WTC11 (cell line): ENCODE measurements around the gene HK2. TPM values are rescaled to one million over a fixed set of nuclear protein-coding genes. Genes with fewer than 3 reads are reported as not detected.
"Not testable (repeated sequence)": the region's sequence is repeated elsewhere in the genome, so short reads cannot be mapped to it uniquely, and the experiment has no call there.

Experiments used
- ATAC-seq: fragments of 200-7000 bp; cut with Tn5 transposase; 2 replicates; pipeline ENCODE4 v1.10.0; 2021; ENCODE audit warnings: mild to moderate bottlenecking, moderate library complexity
- CTCF ChIA-PET: fragments of 300-600 bp; sonication (Branson Sonifier 250); formaldehyde crosslinking; loops from one replicate; lab custom pipeline; 2021; ENCODE audit warnings: antibody characterized with exemption; lab: Charles Lee
- POLR2A ChIA-PET: fragments of 350-600 bp; sonication (Branson Sonifier 250); formaldehyde crosslinking; loops from one replicate; lab custom pipeline; 2021; ENCODE audit warnings: antibody characterized with exemption; lab: Charles Lee
- DNase-seq: peaks from one replicate; pipeline ENCODE4 v3.0.0; 2021; ENCODE audit warnings: low spot score
- H3K27ac Mint-ChIP-seq: 2 replicates; pipeline ENCODE4 v1.8.0; 2021; ENCODE audit warnings: mixed read lengths
- H3K27me3 Mint-ChIP-seq: 2 replicates; pipeline ENCODE4 v1.8.0; 2021; ENCODE audit warnings: low read depth, mild to moderate bottlenecking, moderate library complexity, mixed read lengths
- H3K36me3 Mint-ChIP-seq: 2 replicates; pipeline ENCODE4 v1.8.0; 2021; ENCODE audit warnings: mixed read lengths
- H3K4me1 Mint-ChIP-seq: 2 replicates; pipeline ENCODE4 v1.8.0; 2022; ENCODE audit warnings: mixed read lengths
- H3K4me3 Mint-ChIP-seq: 2 replicates; pipeline ENCODE4 v1.8.0; 2021; ENCODE audit warnings: mild to moderate bottlenecking, moderate library complexity, mixed read lengths
- H3K9me3 Mint-ChIP-seq: 2 replicates; pipeline ENCODE4 v1.8.0; 2021; ENCODE audit warnings: mixed read lengths
- CBFB ChIP-seq: sonication (generic); formaldehyde crosslinking; IDR thresholded peaks from 2 replicates; pipeline ENCODE4 v1.8.1; 2022; ENCODE audit warnings: mild to moderate bottlenecking, low read depth, missing genetic modification reagents
- CREB1 ChIP-seq: sonication (generic); formaldehyde crosslinking; IDR thresholded peaks from 2 replicates; pipeline ENCODE4 v1.8.0; 2023; ENCODE audit warnings: mild to moderate bottlenecking, missing genetic modification reagents
- ELF4 ChIP-seq: sonication (generic); formaldehyde crosslinking; IDR thresholded peaks from 2 replicates; pipeline ENCODE4 v1.8.1; 2022; ENCODE audit warnings: low read depth, mild to moderate bottlenecking, moderate library complexity, missing genetic modification reagents
- HMGA2 ChIP-seq: fragments of 250-450 bp; sonication (Bioruptor Pico); IDR thresholded peaks from 2 replicates; pipeline ENCODE4 v1.4.0; 2021; ENCODE audit warnings: mild to moderate bottlenecking, moderate library complexity
- JAZF1 ChIP-seq: fragments of 250-450 bp; sonication (Bioruptor Pico); IDR thresholded peaks from 2 replicates; pipeline ENCODE4 v1.9.0; 2021; ENCODE audit warnings: moderate library complexity, mild to moderate bottlenecking, inconsistent platforms
- NFYB ChIP-seq: sonication (generic); formaldehyde crosslinking; conservative IDR thresholded peaks from 2 replicates; pipeline ENCODE4 v1.8.0; 2022; ENCODE audit warnings: low read depth, missing genetic modification reagents
- NR1H2 ChIP-seq: sonication (generic); formaldehyde crosslinking; IDR thresholded peaks from 2 replicates; pipeline ENCODE4 v1.9.0; 2021; ENCODE audit warnings: mild to moderate bottlenecking, moderate library complexity, missing genetic modification reagents
- NR3C1 ChIP-seq: sonication (generic); formaldehyde crosslinking; conservative IDR thresholded peaks from 2 replicates; pipeline ENCODE4 v1.8.1; 2023; ENCODE audit warnings: low read depth, mild to moderate bottlenecking, missing genetic modification reagents
- PRRX2 ChIP-seq: fragments of 250-450 bp; sonication (Bioruptor Pico); IDR thresholded peaks from 2 replicates; pipeline ENCODE4 v1.8.0; 2021; ENCODE audit warnings: mild to moderate bottlenecking
- SMAD4 ChIP-seq: sonication (generic); formaldehyde crosslinking; IDR thresholded peaks from 2 replicates; pipeline ENCODE4 v1.8.0; 2022; ENCODE audit warnings: mild to moderate bottlenecking, missing genetic modification reagents
- ZBTB21 ChIP-seq: sonication (generic); formaldehyde crosslinking; IDR thresholded peaks from 2 replicates; pipeline ENCODE4 v1.8.1; 2023; ENCODE audit warnings: mild to moderate bottlenecking, missing genetic modification reagents, borderline replicate concordance
- total RNA-seq: library from RNA; stranded (reverse); gene quantifications from 3 replicates; pipeline ENCODE4 v1.2.3, GENCODE V29; 2021
- TF ChIP-seq, protein P1 (sequence below): sonication (generic); formaldehyde crosslinking; IDR thresholded peaks from 2 replicates; pipeline ENCODE4 v1.8.0; 2022; ENCODE audit warnings: mild to moderate bottlenecking, missing genetic modification reagents
- TF ChIP-seq, protein P2 (sequence below): fragments of 250-450 bp; sonication (Bioruptor Pico); IDR thresholded peaks from 2 replicates; pipeline ENCODE4 v1.9.0; 2021; ENCODE audit warnings: moderate library complexity, mild to moderate bottlenecking, inconsistent platforms, borderline replicate concordance
- TF ChIP-seq, protein P3 (sequence below): sonication (generic); formaldehyde crosslinking; IDR thresholded peaks from 2 replicates; pipeline ENCODE4 v1.8.1; 2023; ENCODE audit warnings: mild to moderate bottlenecking, missing genetic modification reagents, borderline replicate concordance
- TF ChIP-seq, protein P4 (sequence below): sonication (generic); formaldehyde crosslinking; IDR thresholded peaks from 2 replicates; pipeline ENCODE4 v1.8.1; 2023; ENCODE audit warnings: mild to moderate bottlenecking, missing genetic modification reagents
- TF ChIP-seq, protein P5 (sequence below): sonication (generic); formaldehyde crosslinking; IDR thresholded peaks from 2 replicates; pipeline ENCODE4 v1.8.0; 2022; ENCODE audit warnings: mild to moderate bottlenecking, missing genetic modification reagents
- TF ChIP-seq, protein P6 (sequence below): sonication (generic); formaldehyde crosslinking; IDR thresholded peaks from 2 replicates; pipeline ENCODE4 v1.8.1; 2023; ENCODE audit warnings: mild to moderate bottlenecking, missing genetic modification reagents, moderate library complexity

The HK2 gene
- total RNA-seq, 1 experiment from 2014 or later: 61.6 TPM

DNA sequence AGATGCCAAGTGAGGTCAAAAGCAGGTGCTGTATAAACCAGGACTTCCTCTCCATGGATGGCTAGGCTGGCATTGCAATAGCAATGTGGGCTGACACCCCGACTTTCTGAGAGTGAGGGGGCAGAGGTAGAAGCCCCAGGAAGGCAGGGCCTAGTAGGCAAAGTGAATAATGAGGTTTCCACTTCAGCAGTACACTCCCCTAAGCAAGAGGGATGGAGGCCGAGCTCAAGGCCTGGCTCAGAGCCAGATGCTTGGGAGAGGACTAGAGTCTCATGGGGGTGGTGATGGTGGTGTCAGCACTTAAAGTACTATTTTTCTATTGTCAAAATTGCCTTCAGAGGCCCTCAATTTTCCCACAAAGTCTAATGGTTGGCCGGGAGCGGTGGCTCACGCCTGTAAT is 41.6 kb upstream of the HK2 start:
- Mint-ChIP-seq H3K36me3 (no peaks in the 10 kb centered on the region; the same call in 1 of the 2 replicates), H3K27ac (no peak overlapping the region), H3K27me3 (no peaks in the 10 kb centered on the region), H3K4me1 (no peaks in the 10 kb centered on the region), H3K4me3 (no peak overlapping the region), H3K9me3 (peaks cover 23% of the 10 kb centered on the region)
- ATAC-seq (no peak), DNase-seq (no peak)
- TF ChIP-seq JAZF1 (no peak), CBFB (CRISPR knock-in tag) (no peak), CREB1 (CRISPR knock-in tag) (no peak), SMAD4 (no peak), NR1H2 (no peak), ZBTB21 (CRISPR knock-in tag) (no peak), NR3C1 (no peak), PRRX2 (CRISPR knock-in tag) (no peak), NFYB (no peak), ELF4 (CRISPR knock-in tag) (no peak)
- TF ChIP-seq, protein P1, sequence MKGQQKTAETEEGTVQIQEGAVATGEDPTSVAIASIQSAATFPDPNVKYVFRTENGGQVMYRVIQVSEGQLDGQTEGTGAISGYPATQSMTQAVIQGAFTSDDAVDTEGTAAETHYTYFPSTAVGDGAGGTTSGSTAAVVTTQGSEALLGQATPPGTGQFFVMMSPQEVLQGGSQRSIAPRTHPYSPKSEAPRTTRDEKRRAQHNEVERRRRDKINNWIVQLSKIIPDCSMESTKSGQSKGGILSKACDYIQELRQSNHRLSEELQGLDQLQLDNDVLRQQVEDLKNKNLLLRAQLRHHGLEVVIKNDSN (CRISPR knock-in tag): no peak
- TF ChIP-seq, protein P2, sequence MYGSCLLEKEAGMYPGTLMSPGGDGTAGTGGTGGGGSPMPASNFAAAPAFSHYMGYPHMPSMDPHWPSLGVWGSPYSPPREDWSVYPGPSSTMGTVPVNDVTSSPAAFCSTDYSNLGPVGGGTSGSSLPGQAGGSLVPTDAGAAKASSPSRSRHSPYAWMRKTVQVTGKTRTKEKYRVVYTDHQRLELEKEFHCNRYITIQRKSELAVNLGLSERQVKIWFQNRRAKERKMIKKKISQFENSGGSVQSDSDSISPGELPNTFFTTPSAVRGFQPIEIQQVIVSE (CRISPR knock-in tag): no peak
- TF ChIP-seq, protein P3, sequence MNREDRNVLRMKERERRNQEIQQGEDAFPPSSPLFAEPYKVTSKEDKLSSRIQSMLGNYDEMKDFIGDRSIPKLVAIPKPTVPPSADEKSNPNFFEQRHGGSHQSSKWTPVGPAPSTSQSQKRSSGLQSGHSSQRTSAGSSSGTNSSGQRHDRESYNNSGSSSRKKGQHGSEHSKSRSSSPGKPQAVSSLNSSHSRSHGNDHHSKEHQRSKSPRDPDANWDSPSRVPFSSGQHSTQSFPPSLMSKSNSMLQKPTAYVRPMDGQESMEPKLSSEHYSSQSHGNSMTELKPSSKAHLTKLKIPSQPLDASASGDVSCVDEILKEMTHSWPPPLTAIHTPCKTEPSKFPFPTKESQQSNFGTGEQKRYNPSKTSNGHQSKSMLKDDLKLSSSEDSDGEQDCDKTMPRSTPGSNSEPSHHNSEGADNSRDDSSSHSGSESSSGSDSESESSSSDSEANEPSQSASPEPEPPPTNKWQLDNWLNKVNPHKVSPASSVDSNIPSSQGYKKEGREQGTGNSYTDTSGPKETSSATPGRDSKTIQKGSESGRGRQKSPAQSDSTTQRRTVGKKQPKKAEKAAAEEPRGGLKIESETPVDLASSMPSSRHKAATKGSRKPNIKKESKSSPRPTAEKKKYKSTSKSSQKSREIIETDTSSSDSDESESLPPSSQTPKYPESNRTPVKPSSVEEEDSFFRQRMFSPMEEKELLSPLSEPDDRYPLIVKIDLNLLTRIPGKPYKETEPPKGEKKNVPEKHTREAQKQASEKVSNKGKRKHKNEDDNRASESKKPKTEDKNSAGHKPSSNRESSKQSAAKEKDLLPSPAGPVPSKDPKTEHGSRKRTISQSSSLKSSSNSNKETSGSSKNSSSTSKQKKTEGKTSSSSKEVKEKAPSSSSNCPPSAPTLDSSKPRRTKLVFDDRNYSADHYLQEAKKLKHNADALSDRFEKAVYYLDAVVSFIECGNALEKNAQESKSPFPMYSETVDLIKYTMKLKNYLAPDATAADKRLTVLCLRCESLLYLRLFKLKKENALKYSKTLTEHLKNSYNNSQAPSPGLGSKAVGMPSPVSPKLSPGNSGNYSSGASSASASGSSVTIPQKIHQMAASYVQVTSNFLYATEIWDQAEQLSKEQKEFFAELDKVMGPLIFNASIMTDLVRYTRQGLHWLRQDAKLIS (CRISPR knock-in tag): no peak
- TF ChIP-seq, protein P4, sequence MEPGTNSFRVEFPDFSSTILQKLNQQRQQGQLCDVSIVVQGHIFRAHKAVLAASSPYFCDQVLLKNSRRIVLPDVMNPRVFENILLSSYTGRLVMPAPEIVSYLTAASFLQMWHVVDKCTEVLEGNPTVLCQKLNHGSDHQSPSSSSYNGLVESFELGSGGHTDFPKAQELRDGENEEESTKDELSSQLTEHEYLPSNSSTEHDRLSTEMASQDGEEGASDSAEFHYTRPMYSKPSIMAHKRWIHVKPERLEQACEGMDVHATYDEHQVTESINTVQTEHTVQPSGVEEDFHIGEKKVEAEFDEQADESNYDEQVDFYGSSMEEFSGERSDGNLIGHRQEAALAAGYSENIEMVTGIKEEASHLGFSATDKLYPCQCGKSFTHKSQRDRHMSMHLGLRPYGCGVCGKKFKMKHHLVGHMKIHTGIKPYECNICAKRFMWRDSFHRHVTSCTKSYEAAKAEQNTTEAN (CRISPR knock-in tag): no peak
- TF ChIP-seq, protein P5, sequence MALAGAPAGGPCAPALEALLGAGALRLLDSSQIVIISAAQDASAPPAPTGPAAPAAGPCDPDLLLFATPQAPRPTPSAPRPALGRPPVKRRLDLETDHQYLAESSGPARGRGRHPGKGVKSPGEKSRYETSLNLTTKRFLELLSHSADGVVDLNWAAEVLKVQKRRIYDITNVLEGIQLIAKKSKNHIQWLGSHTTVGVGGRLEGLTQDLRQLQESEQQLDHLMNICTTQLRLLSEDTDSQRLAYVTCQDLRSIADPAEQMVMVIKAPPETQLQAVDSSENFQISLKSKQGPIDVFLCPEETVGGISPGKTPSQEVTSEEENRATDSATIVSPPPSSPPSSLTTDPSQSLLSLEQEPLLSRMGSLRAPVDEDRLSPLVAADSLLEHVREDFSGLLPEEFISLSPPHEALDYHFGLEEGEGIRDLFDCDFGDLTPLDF (CRISPR knock-in tag): no peak
- TF ChIP-seq, protein P6, sequence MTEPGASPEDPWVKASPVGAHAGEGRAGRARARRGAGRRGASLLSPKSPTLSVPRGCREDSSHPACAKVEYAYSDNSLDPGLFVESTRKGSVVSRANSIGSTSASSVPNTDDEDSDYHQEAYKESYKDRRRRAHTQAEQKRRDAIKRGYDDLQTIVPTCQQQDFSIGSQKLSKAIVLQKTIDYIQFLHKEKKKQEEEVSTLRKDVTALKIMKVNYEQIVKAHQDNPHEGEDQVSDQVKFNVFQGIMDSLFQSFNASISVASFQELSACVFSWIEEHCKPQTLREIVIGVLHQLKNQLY (CRISPR knock-in tag): no peak
- CTCF ChIA-PET: no interaction called here
- POLR2A ChIA-PET: no interaction called here

DNA sequence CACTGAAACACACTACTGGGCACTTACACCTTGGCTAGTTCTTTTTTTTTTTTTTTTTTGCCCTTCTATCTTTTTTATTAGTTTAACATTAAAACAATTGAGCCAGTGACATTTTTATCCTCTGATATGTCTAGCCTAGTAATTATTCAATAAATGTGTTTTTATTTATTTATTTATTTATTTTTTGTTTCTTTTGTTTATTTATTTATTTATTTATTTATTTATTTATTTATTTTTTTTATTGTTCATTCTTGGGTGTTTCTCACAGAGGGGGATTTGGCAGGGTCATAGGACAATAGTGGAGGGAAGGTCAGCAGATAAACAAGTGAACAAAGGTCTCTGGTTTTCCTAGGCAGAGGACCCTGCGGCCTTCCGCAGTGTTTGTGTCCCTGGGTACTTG is 39.0 kb upstream of the HK2 start:
- H3K4me3 Mint-ChIP-seq, H3K27me3 Mint-ChIP-seq, ATAC-seq, CTCF ChIA-PET, H3K9me3 Mint-ChIP-seq, POLR2A ChIA-PET, DNase-seq, H3K36me3 Mint-ChIP-seq, H3K27ac Mint-ChIP-seq, H3K4me1 Mint-ChIP-seq: not testable (repeated sequence)
- peak; percentile 47; the same call in 1 of the 2 replicates for TF ChIP-seq HMGA2 (CRISPR knock-in tag)
